Endometrial microvascular endothelial cells (primary cell): Measurements from ENCODE around the gene TMEM44. TPM values are rescaled to one million over a fixed set of nuclear protein-coding genes. Genes with fewer than 3 reads are reported as not detected.

ENCODE experiments used
- in situ Hi-C: cut with HindIII; loops from 2 replicates; pipeline ENCODE4 v1.10.0; 2017; ENCODE audit warnings: low sequenced_read_pairs, low pct_unique_long_range_greater_than_20kb; ENCODE audit errors: inconsistent ontology term
- total RNA-seq: library from RNA; depleted of rRNA; stranded (reverse); fragments of >200 nt; gene quantifications from one replicate; pipeline ENCODE4 v1.2.3, GENCODE V29; 2015; ENCODE audit errors: inconsistent ontology term

Gene TMEM44, protein sequence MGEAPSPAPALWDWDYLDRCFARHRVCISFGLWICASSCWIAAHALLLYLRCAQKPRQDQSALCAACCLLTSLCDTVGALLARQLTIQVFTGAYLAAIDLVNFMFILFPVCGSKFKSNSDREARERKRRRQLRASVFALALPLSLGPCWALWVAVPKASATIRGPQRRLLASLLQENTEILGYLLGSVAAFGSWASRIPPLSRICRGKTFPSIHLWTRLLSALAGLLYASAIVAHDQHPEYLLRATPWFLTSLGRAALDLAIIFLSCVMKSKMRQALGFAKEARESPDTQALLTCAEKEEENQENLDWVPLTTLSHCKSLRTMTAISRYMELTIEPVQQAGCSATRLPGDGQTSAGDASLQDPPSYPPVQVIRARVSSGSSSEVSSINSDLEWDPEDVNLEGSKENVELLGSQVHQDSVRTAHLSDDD
- 69.5 TPM for total RNA-seq

GRCh38 chr3:194633349-194634004 lies at the start of gene TMEM44:
TMEM44 (minus strand) TSS chr3:194633419; CDS start chr3:194633215, 204 bp downstream.
- in situ Hi-C loops = no loop called here

GRCh38 chr3:194682694-194683310 lies 49.6 kb upstream of the TMEM44 start:
- in situ Hi-C loops = loop anchor here (10.0 to 25.0 kb wide), 2 partner anchors 179 to 572 kb away; no protein-coding TSS in a partner anchor

DNA sequence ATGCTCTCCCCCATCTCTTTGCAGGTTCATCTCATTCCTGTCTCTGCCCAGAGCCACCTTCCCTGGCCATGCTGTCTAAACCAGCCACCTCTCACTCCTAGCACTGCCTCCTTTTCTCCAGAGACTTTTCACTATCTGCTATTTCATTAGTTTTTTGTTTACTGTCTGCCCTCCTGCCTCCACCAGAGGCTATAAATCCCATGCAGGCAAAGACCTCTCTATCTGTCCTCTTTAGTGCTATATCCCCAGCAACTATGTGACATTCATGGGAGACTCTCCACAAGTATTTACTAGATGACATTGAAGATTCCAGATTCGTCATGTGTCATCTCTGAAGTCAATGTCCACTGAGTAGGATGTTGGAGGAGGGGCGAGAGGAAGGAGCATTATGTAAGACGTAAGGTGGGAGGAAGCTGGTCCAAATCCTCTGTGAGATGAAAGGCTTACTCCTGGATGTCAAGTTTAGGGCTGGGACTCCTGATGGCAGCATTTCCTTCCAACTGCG lies 49.0 kb upstream of the TMEM44 start:
- in situ Hi-C loops = loop anchor here (10.0 to 25.0 kb wide), 2 partner anchors 180 to 573 kb away; no protein-coding TSS in a partner anchor

DNA sequence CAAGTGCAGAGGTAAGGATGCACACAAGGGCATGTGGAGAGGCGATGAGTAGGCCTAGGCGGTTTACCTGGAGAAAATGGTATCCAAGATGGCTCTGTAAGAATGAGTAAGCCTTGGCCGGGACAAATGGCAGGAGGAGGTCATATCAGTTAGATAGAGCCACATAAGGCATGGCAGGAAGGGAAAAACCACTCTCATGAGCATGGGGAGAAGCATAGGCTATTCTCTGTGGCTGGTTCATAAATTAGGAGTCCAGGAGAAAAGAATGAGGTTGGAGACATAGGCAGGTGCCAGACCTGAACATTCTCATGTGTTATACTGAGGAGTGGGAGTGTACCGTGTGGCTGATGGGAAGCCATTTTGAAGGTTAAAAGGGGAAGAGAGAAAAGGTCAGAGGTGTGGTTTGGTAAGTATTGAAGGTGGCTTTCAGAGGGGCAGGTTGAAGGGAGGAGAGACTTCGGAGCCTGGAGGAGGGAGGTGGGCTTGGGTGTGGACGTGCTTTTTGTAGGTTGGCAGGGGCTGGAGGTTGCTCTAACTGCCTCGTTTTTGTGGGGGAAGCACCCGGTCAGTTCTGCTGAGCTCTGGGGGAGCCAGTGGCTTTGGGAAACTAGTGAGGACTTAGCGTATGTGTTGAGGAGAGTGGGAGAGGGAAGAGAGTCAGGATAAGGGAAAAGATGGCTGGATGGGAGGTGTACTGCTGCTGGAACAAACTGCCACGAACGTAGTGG lies 47.8 kb upstream of the TMEM44 start:
- in situ Hi-C loops = loop anchor here (10.0 to 25.0 kb wide), 2 partner anchors 181 to 574 kb away; no protein-coding TSS in a partner anchor

- in situ Hi-C loops = loop anchor here (25.0 kb wide), 1 partner anchor 186 kb away; no protein-coding TSS in a partner anchor
Measured at GRCh38 chr3:194676471-194676870, 43.3 kb upstream of the TMEM44 start.

GRCh38 chr3:194675680-194676079 lies 42.5 kb upstream of the TMEM44 start:
- in situ Hi-C loops = loop anchor here (25.0 kb wide), 1 partner anchor 187 kb away; no protein-coding TSS in a partner anchor

GRCh38 chr3:194675081-194675640 lies 41.9 kb upstream of the TMEM44 start:
- in situ Hi-C loops = loop anchor here (25.0 kb wide), 1 partner anchor 187 kb away; no protein-coding TSS in a partner anchor

DNA sequence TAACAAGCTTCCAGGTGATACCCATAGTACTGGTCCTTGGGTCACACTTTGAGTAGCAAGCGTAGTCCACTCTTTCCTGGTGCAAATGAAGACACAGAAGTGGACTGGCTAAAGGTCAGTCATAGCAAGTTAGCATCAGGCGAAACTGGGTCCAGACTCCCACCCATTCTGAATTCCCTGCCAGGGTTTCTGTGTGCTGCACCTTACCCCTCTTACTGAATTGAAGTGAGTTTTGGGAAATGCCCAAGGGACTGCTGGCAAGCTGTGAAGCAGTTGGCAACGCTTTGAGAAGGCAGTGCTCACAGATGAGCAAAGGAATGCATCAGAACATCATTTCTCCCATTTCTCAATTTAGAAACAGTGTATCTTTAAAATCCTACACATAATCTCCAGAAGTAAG lies 40.5 kb upstream of the TMEM44 start:
- in situ Hi-C loops = no loop called here

DNA sequence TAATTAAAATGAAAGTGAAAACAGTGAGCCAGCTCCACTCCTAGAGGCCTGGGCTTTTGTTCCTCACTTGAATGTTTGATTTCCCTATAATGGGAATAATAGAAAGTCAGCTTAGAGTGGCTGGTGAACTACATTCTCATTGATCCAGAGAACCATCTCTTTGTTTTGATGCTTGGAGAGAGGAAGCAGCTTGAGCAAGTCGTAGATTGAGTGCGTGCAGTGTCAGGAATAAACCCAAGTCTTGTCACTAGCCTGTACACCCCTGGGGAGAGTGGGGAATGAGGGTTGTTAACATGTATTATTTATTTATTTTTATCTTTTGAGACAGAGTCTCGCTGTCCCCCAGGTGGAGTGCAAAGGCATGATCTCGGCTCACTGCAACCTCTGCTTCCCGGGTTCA lies 39.7 kb upstream of the TMEM44 start:
- in situ Hi-C loops = no loop called here

GRCh38 chr3:194671900-194672808 lies 38.9 kb upstream of the TMEM44 start, which contains the start of gene LSG1:
LSG1 (minus strand) TSS chr3:194672191; CDS start chr3:194672162, 29 bp downstream.
- in situ Hi-C loops = no loop called here

DNA sequence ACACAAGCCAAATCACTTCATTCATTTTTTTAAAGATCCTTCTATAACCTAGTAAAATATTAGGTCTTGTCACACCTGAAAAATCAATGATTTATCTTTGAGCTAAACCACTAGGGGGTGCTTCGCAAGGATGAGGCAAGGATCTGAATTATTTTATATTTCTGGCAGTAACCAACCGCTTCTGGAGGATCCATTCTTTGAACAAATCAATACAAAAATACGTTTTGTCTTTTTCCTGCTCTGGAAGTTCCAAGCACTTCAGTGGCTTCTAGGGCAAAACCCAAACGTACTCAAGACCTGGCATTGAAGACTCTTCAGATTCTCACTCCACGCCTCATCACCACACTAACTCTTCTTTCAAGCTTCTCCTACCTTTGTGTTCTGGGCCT lies 38.3 kb upstream of the TMEM44 start:
- in situ Hi-C loops = no loop called here

GRCh38 chr3:194667363-194667762 lies 34.1 kb upstream of the TMEM44 start:
- in situ Hi-C loops = no loop called here

- in situ Hi-C loops = no loop called here
Measured at GRCh38 chr3:194664857-194665256, 31.6 kb upstream of the TMEM44 start.

DNA sequence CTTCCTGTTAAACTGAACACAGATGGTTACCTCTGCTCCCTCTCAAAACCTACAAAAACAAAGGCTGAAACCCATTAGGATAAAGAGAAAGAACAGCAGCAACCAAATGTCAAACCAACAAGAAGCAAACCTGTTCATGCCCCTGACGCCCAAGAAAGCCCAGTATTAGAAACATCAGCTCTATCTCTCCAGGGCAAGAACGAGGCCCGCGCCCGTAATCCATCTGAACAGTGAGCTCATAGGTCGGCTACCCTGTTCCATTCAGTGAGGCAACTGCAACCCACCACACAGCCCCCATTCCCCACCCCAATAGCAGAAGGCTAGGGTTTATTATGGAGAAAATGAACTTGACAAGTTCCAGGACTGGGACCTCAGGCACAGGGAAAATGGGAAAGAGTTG lies 28.7 kb upstream of the TMEM44 start:
- in situ Hi-C loops = no loop called here

DNA sequence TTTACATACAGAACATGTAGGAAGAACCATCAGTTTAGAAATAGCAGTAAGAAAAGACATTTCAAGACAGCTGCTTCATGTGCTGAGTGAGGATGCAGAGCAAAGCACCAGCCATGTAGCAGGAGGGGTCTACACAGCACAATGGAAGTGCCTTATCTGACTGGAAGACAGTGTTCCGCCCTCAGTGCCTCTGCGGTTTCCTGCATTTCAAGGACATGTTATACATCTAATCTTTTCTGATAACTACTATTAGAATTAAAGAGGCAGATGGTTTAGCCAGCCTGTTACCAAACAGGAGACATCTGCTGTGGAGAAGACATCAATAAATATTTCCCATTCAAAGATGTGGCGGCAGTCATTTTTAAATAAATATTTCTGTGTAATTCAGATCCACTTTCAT lies 28.2 kb upstream of the TMEM44 start:
- in situ Hi-C loops = no loop called here

GRCh38 chr3:194659778-194660177 lies 26.6 kb upstream of the TMEM44 start:
- in situ Hi-C loops = no loop called here
